Upper lobe of left lung (tissue), 4 donors: ENCODE results near the gene DOCK6.

Experiments used
- CTCF ChIP-seq, 6 experiments: fragments of 450-650 bp in 4 of 6; fragments of 200-600 bp in 2 of 6; sonication (generic) in 2 of 6; IDR thresholded peaks; one replicate each; pipeline ENCODE4 v1.5.1; 2016 to 2019; ENCODE audit warnings: antibody characterized with exemption in 6 of 6
- POLR2A ChIP-seq, 4 donors: fragments of 450-650 bp; IDR thresholded peaks; one replicate each; pipeline ENCODE4 v1.5.1; 2016 to 2017; ENCODE audit warnings: antibody characterized with exemption in 4 of 4, mild to moderate bottlenecking in 2 of 4
- POLR2AphosphoS5 ChIP-seq, 2 donors: sonication (generic); formaldehyde crosslinking; IDR thresholded peaks; one replicate each; pipeline ENCODE4 v1.5.1; 2017; ENCODE audit warnings: antibody characterized with exemption in 2 of 2

GRCh38 chr19:11197291-11198174 is 64.8 kb downstream of the DOCK6 start, which contains the start of gene KANK2:
- TF ChIP-seq CTCF (IDR thresholded peaks at IDR 0.05) (peak in 4 of 6 experiments; percentile 13 to 35 (median 17)), POLR2A (IDR thresholded peaks at IDR 0.05) (peak in 3 of 4 donors; percentile 33 to 85 (median 83)), POLR2AphosphoS5 (IDR thresholded peaks at IDR 0.05) (peak; percentile 38 to 75)
